Loucy (cell line): ENCODE results near the gene PPL.

Experiments
- EZH2phosphoT487 ChIP-seq: fragments of 200-600 bp; IDR thresholded peaks from 2 replicates; pipeline ENCODE4 v1.6.1; 2018; ENCODE audit warnings: antibody characterized with exemption, mild to moderate bottlenecking, moderate library complexity, borderline replicate concordance
- TF ChIP-seq, protein P1 (sequence below): fragments of 200-600 bp; sonication (generic); conservative IDR thresholded peaks from 2 replicates; pipeline ENCODE4 v1.5.1; 2014; ENCODE audit warnings: mild to moderate bottlenecking, antibody characterized with exemption, low read length

DNA sequence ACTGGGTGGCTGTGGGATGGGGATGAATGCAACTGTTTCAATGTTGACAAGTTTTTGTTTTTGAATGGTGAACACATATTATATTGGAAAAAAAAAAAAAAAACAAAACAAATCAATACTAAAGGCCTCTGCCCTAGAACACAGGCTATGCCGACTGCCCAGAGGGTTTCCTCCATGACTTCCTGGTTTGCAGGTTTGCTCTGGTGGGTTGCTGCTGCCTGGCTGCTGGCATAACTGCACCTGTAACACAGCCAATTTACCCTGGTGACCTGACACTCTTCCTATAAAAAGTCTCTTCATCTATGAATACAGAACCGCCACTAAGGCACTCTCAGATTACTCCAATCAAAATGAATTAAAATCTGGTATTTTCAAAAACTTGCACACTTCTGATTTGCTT, 100.2 kb downstream of the PPL start:
- TF ChIP-seq, protein P1, sequence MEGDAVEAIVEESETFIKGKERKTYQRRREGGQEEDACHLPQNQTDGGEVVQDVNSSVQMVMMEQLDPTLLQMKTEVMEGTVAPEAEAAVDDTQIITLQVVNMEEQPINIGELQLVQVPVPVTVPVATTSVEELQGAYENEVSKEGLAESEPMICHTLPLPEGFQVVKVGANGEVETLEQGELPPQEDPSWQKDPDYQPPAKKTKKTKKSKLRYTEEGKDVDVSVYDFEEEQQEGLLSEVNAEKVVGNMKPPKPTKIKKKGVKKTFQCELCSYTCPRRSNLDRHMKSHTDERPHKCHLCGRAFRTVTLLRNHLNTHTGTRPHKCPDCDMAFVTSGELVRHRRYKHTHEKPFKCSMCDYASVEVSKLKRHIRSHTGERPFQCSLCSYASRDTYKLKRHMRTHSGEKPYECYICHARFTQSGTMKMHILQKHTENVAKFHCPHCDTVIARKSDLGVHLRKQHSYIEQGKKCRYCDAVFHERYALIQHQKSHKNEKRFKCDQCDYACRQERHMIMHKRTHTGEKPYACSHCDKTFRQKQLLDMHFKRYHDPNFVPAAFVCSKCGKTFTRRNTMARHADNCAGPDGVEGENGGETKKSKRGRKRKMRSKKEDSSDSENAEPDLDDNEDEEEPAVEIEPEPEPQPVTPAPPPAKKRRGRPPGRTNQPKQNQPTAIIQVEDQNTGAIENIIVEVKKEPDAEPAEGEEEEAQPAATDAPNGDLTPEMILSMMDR: no peak
- TF ChIP-seq EZH2phosphoT487: no peak
